ENCODE results near the gene FAM118A.

FAM118A gene

GRCh38 chr22:45265535-45265934 lies 44.2 kb upstream of the FAM118A start:
- no peak overlapping the region for H3K27ac ChIP-seq (ENCODE audit: low read depth, low read length, poor library complexity, severe bottlenecking)
- H3K4me1 ChIP-seq (ENCODE audit: insufficient read depth, low read length, severe bottlenecking) = peaks cover 38% of the 10 kb centered on the region
- peaks cover 17% of the 10 kb centered on the region; the same call in 1 of the 2 replicates for H3K27me3 ChIP-seq (ENCODE audit: insufficient read depth, low read length)
- no peaks in the 10 kb centered on the region for H3F3A ChIP-seq (ENCODE audit: insufficient read depth, low read length)
- no peak overlapping the region for H3K9ac ChIP-seq (ENCODE audit: low read length)
- no peaks in the 10 kb centered on the region for H3K36me3 ChIP-seq (ENCODE audit: insufficient read depth, low read length)
- no peak overlapping the region for H3K4me2 ChIP-seq (ENCODE audit: low read length)
- H3K79me2 ChIP-seq (ENCODE audit: insufficient read depth, low read length) = no peaks in the 10 kb centered on the region
- H3K9me3 ChIP-seq (ENCODE audit: low read length) = no peaks in the 10 kb centered on the region
- H3K9me2 ChIP-seq (ENCODE audit: low read depth, low read length) = no peaks in the 10 kb centered on the region
- H3K4me3 ChIP-seq (ENCODE audit: low read depth, low read length, poor library complexity, severe bottlenecking) = no peak overlapping the region
- H2AFZ ChIP-seq (ENCODE audit: low read length) = no peak overlapping the region
- no peak for TF ChIP-seq EZH2 (IDR thresholded peaks at IDR 0.05; ENCODE audit: borderline replicate concordance, low read length)
- TF ChIP-seq CTCF (IDR thresholded peaks at IDR 0.05; ENCODE audit: low read length) = no peak
- no peaks in the 10 kb centered on the region for H4K20me1 ChIP-seq (ENCODE audit: insufficient read depth, low read length)

GRCh38 chr22:45268167-45268957 lies 41.4 kb upstream of the FAM118A start:
- TF ChIP-seq EZH2 (IDR thresholded peaks at IDR 0.05; ENCODE audit: borderline replicate concordance, low read length) (no peak), CTCF (IDR thresholded peaks at IDR 0.05; ENCODE audit: low read length) (no peak)
- H3K79me2 ChIP-seq (ENCODE audit: insufficient read depth, low read length) = no peaks in the 10 kb centered on the region
- no peaks in the 10 kb centered on the region for H3K27me3 ChIP-seq (ENCODE audit: insufficient read depth, low read length)
- H3K36me3 ChIP-seq (ENCODE audit: insufficient read depth, low read length) = no peaks in the 10 kb centered on the region
- H3K27ac ChIP-seq (ENCODE audit: low read depth, low read length, poor library complexity, severe bottlenecking) = no peak overlapping the region
- no peaks in the 10 kb centered on the region for H3K9me2 ChIP-seq (ENCODE audit: low read depth, low read length)
- H3K4me1 ChIP-seq (ENCODE audit: insufficient read depth, low read length, severe bottlenecking) = peaks cover 16% of the 10 kb centered on the region
- H4K20me1 ChIP-seq (ENCODE audit: insufficient read depth, low read length) = no peaks in the 10 kb centered on the region
- H3K4me3 ChIP-seq (ENCODE audit: low read depth, low read length, poor library complexity, severe bottlenecking) = peak overlapping the region; percentile 51
- no peaks in the 10 kb centered on the region for H3F3A ChIP-seq (ENCODE audit: insufficient read depth, low read length)
- H3K9ac ChIP-seq (ENCODE audit: low read length) = peak overlapping the region; percentile 37; the same call in 1 of the 2 replicates
- H3K4me2 ChIP-seq (ENCODE audit: low read length) = peak overlapping the region; percentile 68
- no peaks in the 10 kb centered on the region for H3K9me3 ChIP-seq (ENCODE audit: low read length)
- H2AFZ ChIP-seq (ENCODE audit: low read length) = no peak overlapping the region

- peaks cover 9% of the 10 kb centered on the region for H3K4me1 ChIP-seq (ENCODE audit: insufficient read depth, low read length, severe bottlenecking)
- no peaks in the 10 kb centered on the region for H3K9me3 ChIP-seq (ENCODE audit: low read length)
- H3K4me2 ChIP-seq (ENCODE audit: low read length) = peak overlapping the region; percentile 95
- no peaks in the 10 kb centered on the region for H3F3A ChIP-seq (ENCODE audit: insufficient read depth, low read length)
- no peaks in the 10 kb centered on the region for H4K20me1 ChIP-seq (ENCODE audit: insufficient read depth, low read length)
- H3K27me3 ChIP-seq (ENCODE audit: insufficient read depth, low read length) = no peaks in the 10 kb centered on the region; the same call in 1 of the 2 replicates
- TF ChIP-seq CTCF (IDR thresholded peaks at IDR 0.05; ENCODE audit: low read length) (peak; percentile 80), EZH2 (IDR thresholded peaks at IDR 0.05; ENCODE audit: borderline replicate concordance, low read length) (no peak)
- no peaks in the 10 kb centered on the region for H3K36me3 ChIP-seq (ENCODE audit: insufficient read depth, low read length)
- H3K9ac ChIP-seq (ENCODE audit: low read length) = peak overlapping the region; percentile 55; the same call in 1 of the 2 replicates
- peak overlapping the region; percentile 58 for H3K4me3 ChIP-seq (ENCODE audit: low read depth, low read length, poor library complexity, severe bottlenecking)
- H3K79me2 ChIP-seq (ENCODE audit: insufficient read depth, low read length) = no peaks in the 10 kb centered on the region
- H2AFZ ChIP-seq (ENCODE audit: low read length) = peak overlapping the region; percentile 78; the same call in 1 of the 2 replicates
- H3K9me2 ChIP-seq (ENCODE audit: low read depth, low read length) = no peaks in the 10 kb centered on the region
- no peak overlapping the region for H3K27ac ChIP-seq (ENCODE audit: low read depth, low read length, poor library complexity, severe bottlenecking)
Measured at GRCh38 chr22:45268958-45269844, 40.5 kb upstream of the FAM118A start.
